Measurements from ENCODE around the gene ABL2.
"Not testable (repeated sequence)": the region's sequence is repeated elsewhere in the genome, so short reads cannot be mapped to it uniquely, and the experiment has no call there.

Gene ABL2

DNA sequence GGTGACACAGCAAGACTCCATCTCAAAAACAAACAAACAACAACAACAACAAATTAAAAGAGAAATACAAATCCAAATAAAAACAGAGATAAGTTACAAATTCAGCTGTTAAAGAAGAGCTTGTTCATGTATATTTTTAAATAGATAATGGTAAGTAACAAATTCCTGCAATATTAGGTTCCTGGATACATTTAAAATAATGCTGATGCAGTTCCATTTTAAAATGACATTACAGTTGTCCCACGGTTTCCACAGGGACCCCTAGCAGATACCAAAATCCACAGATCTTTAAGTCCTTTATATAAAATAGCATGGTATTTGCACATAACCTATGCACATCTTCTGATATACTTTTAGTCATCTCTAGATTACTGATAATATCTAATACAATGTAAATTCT, 61.5 kb downstream of the ABL2 start:
- DNase-seq = no peak

DNA sequence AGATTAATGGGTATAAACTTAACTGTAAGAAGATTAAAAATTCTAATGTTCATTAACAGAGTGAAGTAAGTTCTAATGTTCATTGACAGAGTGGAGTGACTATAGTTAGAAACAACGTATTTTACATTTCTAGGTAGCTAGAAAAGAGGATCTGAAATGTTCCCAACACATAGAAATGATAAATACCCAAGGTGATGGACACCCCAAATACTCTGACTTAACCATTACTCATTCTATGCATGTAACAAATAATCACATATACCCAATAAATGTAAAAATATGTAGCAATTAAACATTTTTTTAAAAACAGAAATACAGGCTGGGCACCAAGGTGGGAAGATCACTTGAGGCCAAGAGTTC, 62.1 kb downstream of the ABL2 start:
- no peak for DNase-seq

DNA sequence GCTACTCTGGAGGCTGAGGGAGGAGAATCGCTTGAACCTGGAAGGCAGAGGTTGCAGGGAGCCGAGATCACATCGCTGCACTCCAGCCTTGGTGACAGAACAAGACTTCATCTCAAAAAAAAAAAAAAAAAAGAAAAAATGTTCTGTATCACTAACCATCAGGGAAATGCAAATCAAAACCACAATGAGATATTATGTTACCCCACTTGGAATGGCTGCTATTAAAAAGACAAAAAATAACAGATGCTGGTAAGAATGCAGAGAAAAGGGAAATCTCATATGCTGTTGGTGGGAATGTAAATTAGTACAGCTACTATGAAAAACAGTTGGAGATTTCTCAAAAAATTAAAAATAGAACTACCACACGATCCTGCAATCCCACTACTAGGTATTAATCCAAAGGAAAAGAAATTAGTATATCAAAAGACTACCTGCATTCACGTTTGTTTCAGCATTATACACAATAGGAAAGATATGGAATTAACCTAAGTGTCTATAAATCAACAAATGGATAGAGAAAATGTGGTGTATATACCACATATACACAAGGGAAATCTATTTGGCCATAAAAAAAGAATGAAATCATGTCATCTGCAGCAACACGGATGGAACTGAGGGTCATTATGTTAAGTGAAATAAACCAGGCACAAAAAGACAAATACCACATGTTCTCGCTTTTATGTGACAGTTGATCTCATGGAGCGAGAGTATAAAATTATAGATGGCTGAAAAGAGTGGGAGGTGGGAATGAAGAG, 62.6 kb downstream of the ABL2 start:
- DNase-seq = no peak

DNA sequence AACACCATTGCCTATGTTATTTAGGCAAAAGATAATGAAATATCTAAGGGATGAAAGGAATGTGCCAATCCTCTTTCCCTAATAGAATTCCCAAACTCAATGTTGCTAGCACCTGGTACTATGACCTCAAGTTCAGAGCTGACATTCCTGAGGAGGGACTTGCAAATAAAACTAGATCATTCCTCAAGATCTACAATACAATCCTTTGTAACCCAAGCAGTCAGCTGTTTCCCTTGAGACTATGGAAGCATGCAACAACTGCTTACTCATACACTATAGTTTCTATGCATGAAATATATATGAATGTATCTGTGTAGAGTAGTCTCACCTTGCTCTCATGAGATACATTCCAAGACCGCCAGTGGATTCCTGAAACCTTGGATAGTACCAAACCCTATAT, 65.0 kb downstream of the ABL2 start:
- DNase-seq = no peak

DNA sequence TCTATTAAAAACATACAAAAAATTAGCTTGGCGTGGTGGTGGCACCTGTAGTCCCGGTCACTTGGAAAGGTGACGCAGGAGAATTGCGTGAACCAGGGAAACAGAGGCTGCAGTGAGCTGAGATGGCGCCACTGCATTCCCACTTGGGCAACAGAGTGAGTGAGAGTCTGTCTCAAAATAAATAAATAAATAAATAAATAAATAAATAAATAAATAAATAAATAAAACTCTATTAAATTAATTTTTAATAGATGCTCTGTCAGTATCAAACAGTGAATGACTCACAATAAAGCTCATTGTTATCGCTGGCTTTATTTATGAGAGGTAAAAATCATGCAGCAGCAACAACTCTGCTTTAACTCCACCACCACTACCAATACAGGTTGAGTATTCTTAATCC, 72.8 kb downstream of the ABL2 start:
- no peak for DNase-seq

DNA sequence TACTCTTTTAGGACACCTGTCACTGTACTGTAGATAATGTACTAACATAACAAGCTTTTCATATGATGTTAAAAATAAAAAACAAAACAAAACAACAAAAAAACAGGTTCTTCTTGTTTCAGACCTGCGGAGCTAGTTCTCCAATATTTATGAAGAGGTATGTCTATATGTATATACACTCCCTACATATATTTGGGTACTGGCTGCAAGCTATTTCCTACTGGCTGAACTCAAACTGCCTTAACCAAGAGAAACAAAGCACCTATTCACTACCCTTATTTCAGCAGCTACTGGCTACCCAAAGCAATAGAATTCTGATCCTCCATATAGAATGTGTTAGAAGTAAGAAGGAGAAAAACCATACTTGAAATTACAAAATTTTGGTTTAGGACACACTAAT, 73.5 kb downstream of the ABL2 start:
- DNase-seq = no peak

DNA sequence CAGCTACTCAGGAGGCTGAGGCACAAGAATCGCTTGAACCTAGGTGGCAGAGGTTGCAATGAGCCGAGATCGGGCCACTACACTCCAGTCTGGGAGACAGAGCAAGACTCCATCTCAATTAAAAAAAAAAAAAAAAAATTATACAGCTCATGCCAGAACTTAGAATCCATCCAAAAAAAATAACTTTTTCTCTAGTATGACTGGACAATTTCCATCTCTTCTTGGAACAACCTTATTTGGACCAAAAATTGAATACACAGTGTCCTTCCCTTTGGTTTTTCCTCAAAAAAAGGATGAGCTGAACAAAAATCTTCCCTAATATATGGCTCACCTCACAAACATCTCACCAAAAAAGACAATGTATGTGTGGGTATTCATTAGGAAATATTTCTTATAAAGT, 73.9 kb downstream of the ABL2 start:
- DNase-seq = no peak

DNA sequence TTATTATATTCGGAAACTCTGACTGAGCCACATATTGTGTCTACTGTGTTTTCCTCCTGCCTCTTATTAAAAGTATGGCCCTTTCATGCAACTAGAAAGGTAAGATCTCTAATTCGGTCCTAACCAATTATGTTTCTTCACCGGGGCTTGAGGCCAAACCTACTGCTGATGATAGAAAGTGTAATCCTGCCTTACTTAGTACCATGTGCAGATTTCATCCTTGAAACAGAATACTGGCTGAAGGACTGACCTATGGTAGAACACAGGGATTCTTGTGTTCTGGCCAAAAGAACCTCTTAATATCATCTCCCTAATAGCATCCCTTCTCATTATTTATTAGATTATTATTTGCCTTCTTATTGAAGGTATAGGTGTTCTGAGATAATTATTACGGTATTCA, 75.0 kb downstream of the ABL2 start:
- DNase-seq = no peak

DNA sequence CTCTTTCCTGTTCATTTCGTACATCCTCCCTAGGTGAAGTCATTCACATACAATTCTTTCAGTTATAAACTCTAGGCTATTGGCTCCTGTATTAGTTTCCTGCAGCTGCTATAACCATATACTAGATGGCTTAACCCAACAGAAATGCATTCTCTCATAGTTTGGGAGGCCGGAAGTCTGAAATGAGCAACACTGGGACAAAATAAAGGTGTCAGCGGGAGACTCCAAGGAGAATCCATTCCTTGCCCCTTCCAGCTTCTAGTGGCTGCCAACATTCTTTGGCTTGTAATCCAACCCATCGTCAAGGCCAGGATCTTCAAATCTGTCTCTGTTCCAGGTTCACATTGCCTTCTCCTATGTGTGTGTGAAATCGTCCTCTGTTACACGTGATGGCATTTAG, 76.3 kb downstream of the ABL2 start:
- no peak for DNase-seq

DNA sequence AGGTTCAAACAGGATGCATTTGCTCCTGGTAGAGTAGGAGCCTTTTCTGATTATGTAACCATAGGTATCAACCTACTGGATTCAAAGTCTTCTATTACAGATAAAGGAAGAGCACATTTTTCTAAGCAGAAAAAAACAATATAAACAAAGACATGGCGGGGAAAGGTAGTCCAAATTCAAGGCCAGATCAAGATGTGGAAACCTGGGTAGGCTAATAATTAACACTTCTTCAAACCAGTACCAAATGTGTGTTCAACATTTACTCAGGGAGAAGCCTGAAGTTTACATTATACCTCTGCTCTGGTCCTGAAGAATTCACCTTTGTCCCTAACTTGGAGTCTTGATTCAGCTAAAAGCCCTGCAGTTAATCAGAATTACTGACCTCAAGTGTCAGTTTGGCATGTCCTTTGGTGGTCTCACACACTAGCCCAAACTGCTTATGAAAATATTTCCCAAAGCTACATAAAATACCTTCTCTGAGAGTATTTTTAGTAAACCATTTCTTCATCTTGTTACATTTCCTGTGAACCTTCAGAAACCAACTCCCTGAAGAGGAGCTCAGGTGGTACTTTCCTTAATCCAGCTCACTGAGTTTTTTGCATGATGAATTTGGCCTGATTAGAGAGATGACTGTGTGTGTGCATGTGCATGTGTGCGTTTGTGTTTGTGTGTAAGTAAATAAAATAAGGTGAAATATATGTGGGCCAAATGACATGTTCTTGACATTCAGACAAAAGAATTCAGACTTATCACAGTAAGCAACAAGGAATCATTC, 77.4 kb downstream of the ABL2 start:
- no peak for DNase-seq

DNA sequence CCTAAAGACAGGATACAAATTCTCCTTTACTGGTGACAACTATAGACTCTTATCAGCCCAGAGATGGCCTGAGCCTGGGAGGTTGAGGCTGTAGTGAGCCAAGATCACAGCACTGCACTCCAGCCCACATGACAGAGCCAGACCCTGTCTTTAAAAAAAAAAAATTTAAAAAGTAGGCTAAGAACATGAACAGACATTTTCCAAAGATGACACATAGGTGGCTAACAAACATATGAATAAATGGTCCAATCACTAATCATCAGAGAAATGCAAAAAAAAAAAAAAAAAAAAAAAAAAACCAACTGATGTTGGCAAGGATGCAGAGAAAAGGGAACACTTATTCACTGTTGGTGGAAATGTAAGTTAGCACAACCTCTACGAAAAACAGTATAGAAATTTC, 82.6 kb downstream of the ABL2 start:
- DNase-seq = no peak

DNA sequence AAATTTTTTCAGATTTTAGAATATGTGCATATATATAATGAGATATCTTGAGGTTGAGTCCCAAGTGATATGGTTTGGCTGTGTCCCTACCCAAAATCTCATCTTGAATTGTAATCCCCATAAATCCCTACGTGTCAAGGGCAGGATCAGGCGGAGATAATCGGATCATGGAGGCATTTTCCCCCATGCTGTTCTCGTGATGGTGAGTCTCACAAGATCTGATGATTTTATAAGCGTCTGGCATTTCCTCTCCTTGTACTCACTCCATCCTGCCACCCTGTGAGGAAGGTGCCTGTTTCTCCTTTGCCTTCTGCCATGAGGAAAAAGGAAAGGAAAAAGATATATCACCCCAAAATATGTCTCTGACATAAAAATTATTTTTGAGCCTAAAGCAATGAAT, 83.0 kb downstream of the ABL2 start:
- no peak for DNase-seq

DNA sequence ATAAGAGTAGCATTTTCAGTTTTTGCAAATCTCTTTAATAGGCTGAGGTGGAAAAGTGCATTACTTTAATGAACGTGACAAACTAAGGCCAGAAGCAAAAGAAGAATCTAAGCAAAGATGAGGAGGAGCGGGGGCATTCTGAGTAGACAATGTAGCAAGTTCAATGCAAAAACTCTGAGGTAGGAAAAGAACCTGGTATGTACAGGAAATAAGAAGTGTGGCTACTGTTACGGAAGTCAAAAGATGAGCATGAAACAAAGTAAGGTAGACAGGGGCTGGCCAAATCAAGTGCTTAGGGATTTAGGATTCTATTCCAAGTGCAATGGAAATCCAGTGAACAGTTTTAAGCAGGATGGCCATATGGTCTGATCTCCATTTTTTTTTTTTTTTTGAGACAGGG, 84.0 kb downstream of the ABL2 start:
- DNase-seq = no peak

DNA sequence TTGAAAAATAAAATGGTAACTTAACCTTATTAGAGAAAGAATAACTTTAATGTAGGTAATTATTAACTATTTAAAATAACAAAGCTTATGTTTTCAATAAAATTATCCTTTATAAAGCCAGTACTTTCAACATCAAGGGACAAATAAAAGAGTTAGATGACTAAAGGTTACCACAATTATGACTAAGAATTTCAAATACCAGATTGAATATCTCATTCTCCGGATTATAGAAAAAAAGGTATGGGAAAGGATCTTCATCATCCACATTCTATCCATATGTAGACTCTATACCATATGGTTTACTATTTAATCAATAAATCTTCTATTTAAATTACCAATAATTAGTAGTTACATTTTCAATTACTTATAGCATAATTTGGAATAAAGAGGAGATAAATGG, 84.9 kb downstream of the ABL2 start:
- DNase-seq = no peak

DNA sequence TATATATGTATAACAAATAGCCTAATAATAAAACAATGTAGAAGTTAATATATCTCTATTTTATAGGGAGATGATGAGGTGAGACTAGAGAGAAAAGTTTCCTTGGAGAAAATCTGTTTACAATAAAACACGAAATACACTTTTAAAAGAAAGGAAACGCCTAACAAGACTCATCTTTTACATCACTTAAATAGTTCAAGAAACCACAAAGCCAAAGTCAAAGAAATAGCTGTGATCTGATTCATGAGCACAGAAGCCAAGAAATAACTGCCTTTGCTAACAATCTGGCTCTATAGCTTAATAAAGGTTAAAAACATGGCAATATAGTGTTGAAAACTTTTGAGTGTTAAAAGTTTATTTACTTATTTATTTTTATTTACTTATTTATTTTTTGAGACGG, 86.2 kb downstream of the ABL2 start:
- no peak for DNase-seq

DNA sequence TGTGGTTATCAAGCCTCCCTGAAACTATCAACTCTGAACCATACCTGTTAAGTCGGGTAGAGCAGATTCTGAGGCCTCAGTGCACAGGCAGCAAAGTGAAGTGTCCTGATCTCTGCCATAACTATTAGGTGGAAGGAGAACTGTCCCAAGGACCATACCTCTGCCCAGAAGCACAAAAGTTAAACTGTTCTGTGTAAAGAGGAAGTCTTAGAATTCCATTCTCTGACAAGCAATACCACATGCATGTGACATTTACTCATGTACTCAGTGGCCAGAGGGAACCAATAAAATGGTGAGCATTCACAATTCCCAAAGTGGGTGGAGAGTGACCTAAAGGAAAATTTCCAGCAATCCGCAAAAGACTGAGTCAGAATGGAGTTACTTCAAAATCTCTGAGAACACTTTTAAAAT, 86.6 kb downstream of the ABL2 start:
- DNase-seq = no peak

DNA sequence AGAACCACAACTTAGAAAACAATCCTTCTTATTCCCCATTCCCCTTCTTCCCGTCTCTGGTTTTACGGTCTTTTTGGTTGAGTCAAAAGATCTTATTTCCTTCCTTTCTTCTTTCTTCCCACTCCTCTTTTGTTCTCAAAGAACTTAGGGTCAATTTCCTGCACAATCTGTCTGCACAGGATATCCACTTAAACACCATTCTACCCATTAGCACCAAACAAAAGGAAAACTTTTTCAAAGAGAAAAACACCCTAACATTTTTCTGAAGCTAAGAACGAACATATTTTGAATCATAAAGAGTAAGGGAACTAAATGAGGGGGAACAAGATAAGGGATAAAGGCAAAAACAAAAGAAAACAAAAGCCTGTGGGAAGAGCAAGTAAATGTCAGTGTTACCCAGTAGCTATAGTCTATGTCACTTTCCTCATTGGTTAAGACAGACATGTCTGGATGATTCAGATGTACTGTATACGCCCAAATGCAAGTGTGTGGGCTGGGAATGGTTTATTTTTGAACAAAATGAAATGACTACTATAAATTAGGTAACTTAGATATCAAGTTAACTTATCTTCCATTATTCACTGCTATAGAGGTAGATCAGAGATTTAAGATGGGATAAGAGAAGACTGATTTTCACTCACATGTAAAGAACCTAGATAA, 87.8 kb downstream of the ABL2 start:
- peak; percentile 55 for DNase-seq

DNA sequence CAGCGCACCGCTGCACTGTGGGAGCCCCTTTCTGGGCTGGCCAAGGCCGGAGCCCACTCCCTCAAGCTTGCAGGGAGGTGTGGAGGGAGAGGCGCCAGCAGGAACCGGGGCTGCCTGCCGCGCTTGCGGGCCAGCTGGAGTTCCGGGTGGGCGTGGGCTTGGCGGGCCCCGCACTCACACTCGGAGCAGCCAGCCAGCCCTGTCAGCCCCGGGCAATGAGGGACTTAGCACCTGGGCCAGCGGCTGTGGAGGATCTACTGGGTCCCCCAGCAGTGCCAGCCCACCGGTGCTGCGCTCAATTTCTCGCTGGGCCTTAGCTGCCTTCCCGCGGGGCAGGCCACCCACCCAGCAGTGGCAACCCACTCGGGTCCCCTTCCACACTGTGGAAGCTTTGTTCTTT, 90.7 kb downstream of the ABL2 start:
- not testable (repeated sequence) for DNase-seq

DNA sequence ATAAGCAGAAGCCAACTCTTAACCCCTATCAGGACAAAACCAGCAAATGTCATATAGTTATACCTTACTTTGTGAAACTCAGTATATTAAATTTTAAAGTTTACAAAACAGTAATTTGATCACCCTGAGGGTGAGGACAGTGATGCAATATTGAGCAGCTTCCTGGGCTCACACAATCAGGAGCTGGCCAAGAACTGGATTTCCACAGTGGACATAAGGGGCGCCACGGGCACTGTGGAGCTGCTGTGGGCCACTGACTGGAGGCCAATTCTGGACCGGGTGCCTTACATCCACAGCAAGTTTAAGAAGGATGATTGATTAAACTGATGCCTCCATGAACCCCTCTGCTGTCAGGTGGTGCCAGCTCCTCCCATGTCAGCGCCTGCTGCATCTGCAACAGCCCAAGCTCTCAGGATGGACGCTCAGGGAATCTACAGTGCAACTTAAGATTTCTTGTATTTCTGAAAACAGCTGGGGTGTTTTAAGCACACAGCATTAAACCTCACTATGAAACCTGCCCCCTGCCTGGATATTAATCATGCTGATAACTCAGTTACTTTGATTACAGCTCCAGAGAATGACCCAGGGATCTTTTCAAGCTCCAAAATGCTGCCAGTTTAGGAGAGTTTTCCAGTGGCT, 91.7 kb downstream of the ABL2 start:
- no peak for DNase-seq

DNA sequence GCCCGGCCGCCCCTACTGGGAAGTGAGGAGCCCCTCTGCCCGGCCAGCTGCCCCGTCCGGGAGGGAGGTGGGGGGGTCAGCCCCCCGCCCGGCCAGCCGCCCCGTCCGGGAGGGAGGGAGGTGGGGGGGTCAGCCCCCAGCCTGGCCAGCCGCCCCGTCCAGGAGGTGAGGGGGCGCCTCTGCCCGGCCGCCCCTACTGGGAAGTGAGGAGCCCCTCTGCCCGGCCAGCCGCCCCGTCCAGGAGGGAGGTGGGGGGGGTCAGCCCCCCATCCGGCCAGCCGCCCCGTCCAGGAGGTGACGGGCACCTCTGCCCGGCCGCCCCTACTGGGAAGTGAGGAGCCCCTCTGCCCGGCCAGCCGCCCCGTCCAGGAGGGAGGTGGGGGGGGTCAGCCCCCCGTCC, 93.8 kb downstream of the ABL2 start:
- DNase-seq = not testable (repeated sequence)

DNA sequence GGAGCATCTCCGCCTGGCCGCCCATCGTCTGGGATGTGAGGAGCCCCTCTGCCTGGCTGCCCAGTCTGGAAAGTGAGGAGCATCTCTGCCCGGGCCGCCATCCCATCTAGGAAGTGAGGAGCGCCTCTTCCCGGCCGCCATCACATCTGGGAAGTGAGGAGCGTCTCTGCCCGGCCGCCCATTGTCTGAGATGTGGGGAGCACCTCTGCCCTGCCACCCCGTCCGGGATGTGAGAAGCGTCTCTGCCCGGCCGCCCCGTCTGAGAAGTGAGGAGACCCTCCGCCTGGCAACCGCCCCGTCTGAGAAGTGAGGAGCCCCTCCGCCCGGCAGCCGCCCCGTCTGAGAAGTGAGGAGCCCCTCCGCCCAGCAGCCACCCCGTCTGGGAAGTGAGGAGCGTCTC, 94.3 kb downstream of the ABL2 start:
- DNase-seq = not testable (repeated sequence)

DNA sequence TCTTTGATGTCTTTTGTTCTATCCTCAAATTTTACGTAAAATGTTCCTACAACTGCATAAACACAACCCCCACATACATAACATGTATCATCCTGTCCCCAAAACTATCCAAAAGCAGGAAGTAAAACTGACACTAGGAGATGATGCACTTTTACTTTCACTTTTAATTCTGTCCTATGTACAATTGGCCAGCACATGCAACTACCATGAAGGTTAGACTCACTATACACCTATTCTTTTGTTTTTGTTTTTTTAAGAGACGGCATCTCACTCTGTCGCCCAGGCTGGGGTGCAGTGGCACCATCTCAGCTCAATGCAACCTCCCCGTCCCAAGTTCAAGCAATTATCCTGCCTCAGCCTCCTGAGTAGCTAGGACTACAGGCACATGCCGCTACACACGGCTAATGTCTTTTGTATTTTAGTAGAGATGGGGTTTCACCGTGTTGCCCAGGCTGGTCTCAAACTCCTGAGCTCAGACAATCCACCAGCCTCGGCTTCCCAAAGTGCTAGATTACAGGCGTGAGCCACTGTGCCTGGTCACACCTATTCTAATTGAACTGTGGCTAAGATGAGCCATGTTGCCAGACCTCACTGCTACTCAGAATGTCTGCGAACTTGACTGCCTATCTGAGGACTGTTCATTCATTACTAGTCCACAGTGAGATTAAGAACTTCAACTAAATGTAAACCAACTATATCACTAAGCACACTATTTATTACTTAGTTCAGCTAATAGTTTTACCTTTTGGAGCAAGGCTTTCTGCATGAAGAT, 99.6 kb downstream of the ABL2 start:
- DNase-seq = peak; percentile 16

DNA sequence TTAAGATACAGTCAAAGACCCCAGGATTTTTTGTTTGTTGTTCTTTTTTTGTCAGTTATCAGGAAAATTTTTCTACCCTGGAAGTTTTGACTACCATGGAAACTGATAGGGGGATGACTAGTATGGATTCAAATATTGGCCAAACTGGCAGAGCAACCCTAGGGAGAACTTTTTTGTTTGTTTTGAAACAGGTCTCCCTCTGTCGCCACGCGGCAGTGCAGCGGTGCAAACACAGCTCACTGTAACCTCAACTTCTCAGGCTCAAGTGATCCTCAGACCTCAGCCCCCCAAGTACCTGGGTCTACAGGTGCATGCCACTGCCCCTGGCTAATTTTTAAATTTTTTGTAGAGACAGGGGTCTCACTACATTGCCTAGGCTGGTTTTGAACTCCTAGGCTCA, 101.0 kb downstream of the ABL2 start:
- DNase-seq = no peak
